H1 (cell line): ENCODE data around the gene ALK. TPM values are rescaled to one million over a fixed set of nuclear protein-coding genes. Genes with fewer than 3 reads are reported as not detected.

Experiments
- ATF3 ChIP-seq: IDR thresholded peaks from 2 replicates; pipeline ENCODE4 v1.6.1; 2011; ENCODE audit warnings: low read depth, mild to moderate bottlenecking, low read length; ENCODE audit not compliant: insufficient read depth
- CHD7 ChIP-seq: fragments of 300-600 bp; sonication (generic); IDR thresholded peaks from 2 replicates; pipeline ENCODE4 v1.7.1; 2012; ENCODE audit warnings: low read length, moderate library complexity, mild to moderate bottlenecking, inconsistent platforms; ENCODE audit not compliant: insufficient replicate concordance
- JUND ChIP-seq: IDR thresholded peaks from 2 replicates; pipeline ENCODE4 v1.6.1; 2011; ENCODE audit warnings: mild to moderate bottlenecking, improper control_type of control experiment, low read length
- MAX ChIP-seq: IDR thresholded peaks from 2 replicates; pipeline ENCODE4 v1.6.1; 2012; ENCODE audit warnings: inconsistent platforms
- NRF1 ChIP-seq: IDR thresholded peaks from 2 replicates; pipeline ENCODE4 v1.6.1; 2011; ENCODE audit warnings: mild to moderate bottlenecking, low read depth, low read length, improper control_type of control experiment
- POLR2A ChIP-seq, 2 experiments: IDR thresholded peaks; 1 replicate in 1 of 2; 2 replicates in 1 of 2; pipeline ENCODE4 v1.6.1; 2011; ENCODE audit warnings: low read depth in 2 of 2, low read length in 2 of 2, mild to moderate bottlenecking in 2 of 2; ENCODE audit errors: control extremely low read depth in 1 of 2
- POLR2AphosphoS5 ChIP-seq: IDR thresholded peaks from 2 replicates; pipeline ENCODE4 v1.6.1; 2011; ENCODE audit warnings: low read depth, low read length
- RBBP5 ChIP-seq: IDR thresholded peaks from 2 replicates; pipeline ENCODE4 v1.7.1; 2012; ENCODE audit warnings: low read depth, mild to moderate bottlenecking, inconsistent platforms, low read length, moderate library complexity, borderline replicate concordance
- TAF1 ChIP-seq: IDR thresholded peaks from 2 replicates; pipeline ENCODE4 v1.6.1; 2011; ENCODE audit warnings: mild to moderate bottlenecking, low read depth, low read length
- polyA plus RNA-seq, 7 experiments: library from polyadenylated mRNA; depleted of rRNA in 3 of 7; stranded (reverse) in 5 of 7; unstranded in 2 of 7; fragments of >200 nt in 5 of 7; fragments of 200-250 nt in 2 of 7; gene quantifications; 1 replicate in 5 of 7; 2 replicates in 1 of 7; 4 replicates in 1 of 7; pipeline versions ENCODE4 v1.2.1 to v1.2.3, GENCODE V29; 2011 to 2013; ENCODE audit warnings: missing spikeins in 2 of 7, mixed read lengths in 2 of 7
- total RNA-seq: library from RNA; stranded (reverse); fragmentation: NEBNext Ultra II Directional; extraction: Animal tissue kit (Norgen Biotek cat#: 25700); gene quantifications from 2 replicates; pipeline ENCODE4 v1.2.1, GENCODE V29; 2021

The ALK gene
- total and polyA plus RNA-seq, 2 of the 8 experiments (the other 6 are each of a cell fraction or from before 2014, with no cell fraction given) = 0.02 to 0.09 TPM

GRCh38 chr2:29765721-29766120, 155.7 kb downstream of the ALK start (continued):
- TF ChIP-seq CHD7 (no peak), RBBP5 (no peak), POLR2AphosphoS5 (no peak), POLR2A (IDR thresholded peaks at IDR 0.05; ENCODE audit: control extremely low read depth in 1 of 2, low read depth in 2 of 2, low read length in 2 of 2) (no peak), ATF3 (no peak), JUND (no peak), MAX (no peak), NRF1 (no peak), TAF1 (no peak)
